ENCODE data around the gene RTEL1.
"Not testable (repeated sequence)": the region's sequence is repeated elsewhere in the genome, so short reads cannot be mapped to it uniquely, and the experiment has no call there.

The RTEL1 gene

DNA sequence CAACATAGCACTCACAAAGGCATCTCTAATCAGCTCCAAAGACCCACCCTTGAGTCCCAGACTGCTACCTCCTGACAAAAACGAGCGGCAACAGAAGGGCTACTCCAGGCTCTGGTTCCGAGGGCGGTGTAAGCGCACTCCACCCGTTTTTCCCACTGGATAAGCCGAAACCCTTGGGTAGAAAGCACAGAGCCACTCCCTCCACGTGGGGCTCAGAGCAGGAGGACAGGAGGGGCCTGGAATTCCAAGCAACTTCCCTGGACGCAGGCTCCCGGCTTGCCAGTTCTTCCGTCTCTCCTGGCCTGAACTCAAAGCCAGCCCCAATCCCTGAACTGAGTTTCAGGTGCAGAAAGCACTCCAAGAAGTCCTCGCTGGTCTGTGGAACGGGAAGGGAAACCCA, 38.6 kb upstream of the RTEL1 start:
- no peak overlapping the region for H3K9ac ChIP-seq (ENCODE audit: low read length)
- no peaks in the 10 kb centered on the region for H3K4me1 ChIP-seq (ENCODE audit: control insufficient read depth, insufficient read depth, low read length)
- no peaks in the 10 kb centered on the region for H3K27me3 ChIP-seq (ENCODE audit: control insufficient read depth, insufficient read depth, low read length)
- peaks cover 6% of the 10 kb centered on the region for H3K36me3 ChIP-seq (ENCODE audit: control insufficient read depth, insufficient read depth, low read length)
- no peak overlapping the region for H3K4me3 ChIP-seq (ENCODE audit: low read length)
- no peaks in the 10 kb centered on the region for H3K9me3 ChIP-seq (ENCODE audit: control insufficient read depth, low read length)

DNA sequence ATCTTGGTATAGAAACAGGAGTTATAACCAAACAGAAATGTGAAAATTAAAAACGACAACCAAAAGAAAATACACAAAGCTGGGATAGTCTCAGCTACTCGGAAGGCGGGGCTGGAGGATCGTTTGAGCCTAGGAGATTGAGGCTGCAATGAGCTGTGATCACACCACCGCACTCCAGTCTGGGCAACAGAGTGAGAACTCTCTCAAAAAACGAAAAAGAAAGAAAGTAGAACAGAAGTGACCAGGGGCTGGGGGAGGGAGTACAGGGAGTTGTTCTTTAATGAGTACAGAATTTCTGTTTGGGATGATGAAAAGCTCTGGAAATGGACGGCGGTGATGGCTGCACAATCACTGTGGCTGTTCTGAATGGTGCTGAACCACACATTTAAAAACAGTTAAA, 37.1 kb upstream of the RTEL1 start:
- no peak overlapping the region for H3K9ac ChIP-seq (ENCODE audit: low read length)
- H3K4me3 ChIP-seq (ENCODE audit: low read length) = no peak overlapping the region
- H3K4me1 ChIP-seq (ENCODE audit: control insufficient read depth, insufficient read depth, low read length) = no peaks in the 10 kb centered on the region
- no peaks in the 10 kb centered on the region for H3K27me3 ChIP-seq (ENCODE audit: control insufficient read depth, insufficient read depth, low read length)
- H3K36me3 ChIP-seq (ENCODE audit: control insufficient read depth, insufficient read depth, low read length) = peaks cover 6% of the 10 kb centered on the region
- H3K9me3 ChIP-seq (ENCODE audit: control insufficient read depth, low read length) = no peaks in the 10 kb centered on the region

DNA sequence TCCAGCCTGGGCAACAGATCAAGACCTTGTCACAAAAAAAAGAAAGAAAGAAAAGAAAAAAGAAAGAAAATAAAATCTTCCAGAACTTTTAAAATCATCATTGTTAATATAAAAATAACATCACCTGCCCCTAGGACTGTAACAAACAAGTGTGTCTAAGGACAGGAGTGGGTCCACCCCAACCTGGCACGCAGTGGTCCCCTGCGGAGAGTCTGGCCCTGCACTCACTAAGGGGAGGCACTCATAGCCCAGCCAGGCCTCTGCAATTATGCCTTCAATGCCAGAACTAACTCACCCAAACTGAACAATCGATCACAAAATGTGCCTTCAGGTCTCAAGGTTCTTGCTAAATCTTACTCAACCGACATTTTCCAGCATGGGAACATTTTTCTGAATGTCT, 36.0 kb upstream of the RTEL1 start:
- Histone ChIP-seq H3K4me3 (ENCODE audit: low read length) (no peak overlapping the region), H3K9me3 (ENCODE audit: control insufficient read depth, low read length) (no peaks in the 10 kb centered on the region), H3K9ac (ENCODE audit: low read length) (no peak overlapping the region), H3K27me3 (ENCODE audit: control insufficient read depth, insufficient read depth, low read length) (no peaks in the 10 kb centered on the region), H3K4me1 (ENCODE audit: control insufficient read depth, insufficient read depth, low read length) (no peaks in the 10 kb centered on the region), H3K36me3 (ENCODE audit: control insufficient read depth, insufficient read depth, low read length) (peaks cover 6% of the 10 kb centered on the region)

DNA sequence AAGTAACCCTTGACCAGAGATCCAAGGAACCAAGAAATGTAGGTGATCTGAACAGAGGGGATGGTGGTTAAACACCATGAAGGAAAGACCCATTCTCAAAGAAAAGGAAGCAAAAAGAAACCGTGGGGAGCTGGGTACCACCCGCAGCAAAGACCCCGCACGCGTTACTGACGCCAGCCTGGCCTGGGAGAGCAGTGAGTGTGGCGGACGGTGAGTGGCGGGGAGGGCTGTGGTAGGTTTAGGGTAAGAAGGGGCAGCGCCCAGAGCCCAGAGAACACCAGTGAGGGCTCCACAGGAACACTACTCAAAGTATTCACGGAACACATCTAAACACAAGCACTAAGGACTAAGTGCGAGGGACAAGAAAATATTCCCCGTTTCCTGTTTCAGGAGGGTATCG, 35.4 kb upstream of the RTEL1 start:
- Histone ChIP-seq H3K4me3 (ENCODE audit: low read length) (no peak overlapping the region), H3K9ac (ENCODE audit: low read length) (no peak overlapping the region), H3K36me3 (ENCODE audit: control insufficient read depth, insufficient read depth, low read length) (peaks cover 5% of the 10 kb centered on the region), H3K9me3 (ENCODE audit: control insufficient read depth, low read length) (no peaks in the 10 kb centered on the region), H3K4me1 (ENCODE audit: control insufficient read depth, insufficient read depth, low read length) (no peaks in the 10 kb centered on the region), H3K27me3 (ENCODE audit: control insufficient read depth, insufficient read depth, low read length) (no peaks in the 10 kb centered on the region)

DNA sequence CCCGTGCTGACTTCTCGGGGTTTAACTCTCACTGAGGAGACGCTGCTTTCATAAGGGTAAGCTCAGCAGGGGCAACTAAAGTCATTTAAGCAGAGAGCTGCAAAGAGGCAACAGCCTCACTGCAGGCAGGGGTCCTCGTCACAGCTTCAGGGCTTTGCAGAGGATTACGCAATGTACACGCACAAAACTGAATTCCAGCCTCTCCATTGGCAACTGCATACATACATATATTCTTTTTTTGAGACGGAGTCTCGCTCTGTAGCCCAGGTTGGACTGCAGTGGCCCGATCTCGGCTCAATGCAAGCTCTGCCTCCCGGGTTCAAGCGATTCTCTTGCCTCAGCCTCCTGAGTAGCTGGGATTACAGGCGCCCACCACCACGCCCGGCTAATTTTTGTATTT, 33.6 kb upstream of the RTEL1 start:
- Histone ChIP-seq H3K36me3 (ENCODE audit: control insufficient read depth, insufficient read depth, low read length) (no peaks in the 10 kb centered on the region), H3K9me3 (ENCODE audit: control insufficient read depth, low read length) (no peaks in the 10 kb centered on the region), H3K27me3 (ENCODE audit: control insufficient read depth, insufficient read depth, low read length) (no peaks in the 10 kb centered on the region), H3K4me1 (ENCODE audit: control insufficient read depth, insufficient read depth, low read length) (peaks cover 11% of the 10 kb centered on the region), H3K9ac (ENCODE audit: low read length) (no peak overlapping the region), H3K4me3 (ENCODE audit: low read length) (no peak overlapping the region)

DNA sequence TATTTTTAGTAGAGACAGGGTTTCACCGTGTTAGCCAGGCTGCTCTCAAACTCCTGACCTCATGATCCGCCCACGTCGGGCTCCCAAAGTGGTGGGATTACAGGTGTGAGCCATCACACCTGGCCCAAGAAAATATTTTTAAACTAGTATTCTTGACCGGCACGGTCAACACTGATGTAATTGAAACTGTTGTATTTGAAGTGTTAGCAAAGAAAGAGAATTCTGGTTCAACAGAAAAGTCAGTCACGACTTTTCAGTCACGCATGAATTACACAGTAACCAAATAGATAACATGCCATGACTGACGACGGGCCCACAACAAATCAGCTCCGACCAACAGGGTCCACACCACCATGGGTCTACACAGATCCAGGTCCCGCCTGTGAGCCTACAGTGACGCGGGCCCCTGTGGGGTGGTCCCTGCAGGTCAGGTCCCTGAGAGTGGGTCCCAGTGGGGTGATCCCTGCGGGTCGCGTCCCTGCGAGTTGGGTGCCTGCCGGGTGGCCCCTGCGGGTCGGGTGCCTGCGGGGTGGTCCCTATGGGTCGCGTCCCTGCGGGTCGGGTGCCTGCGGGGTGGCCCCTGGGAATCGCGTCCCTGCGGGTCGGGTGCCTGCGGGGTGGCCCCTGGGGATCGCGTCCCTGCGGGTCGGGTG, 32.2 kb upstream of the RTEL1 start:
- H3K27me3 ChIP-seq (ENCODE audit: control insufficient read depth, insufficient read depth, low read length) = no peaks in the 10 kb centered on the region
- peak overlapping the region; percentile 87 for H3K4me3 ChIP-seq (ENCODE audit: low read length)
- peak overlapping the region; percentile 97 for H3K9ac ChIP-seq (ENCODE audit: low read length)
- H3K36me3 ChIP-seq (ENCODE audit: control insufficient read depth, insufficient read depth, low read length) = no peaks in the 10 kb centered on the region
- peaks cover 11% of the 10 kb centered on the region for H3K4me1 ChIP-seq (ENCODE audit: control insufficient read depth, insufficient read depth, low read length)
- H3K9me3 ChIP-seq (ENCODE audit: control insufficient read depth, low read length) = no peaks in the 10 kb centered on the region

DNA sequence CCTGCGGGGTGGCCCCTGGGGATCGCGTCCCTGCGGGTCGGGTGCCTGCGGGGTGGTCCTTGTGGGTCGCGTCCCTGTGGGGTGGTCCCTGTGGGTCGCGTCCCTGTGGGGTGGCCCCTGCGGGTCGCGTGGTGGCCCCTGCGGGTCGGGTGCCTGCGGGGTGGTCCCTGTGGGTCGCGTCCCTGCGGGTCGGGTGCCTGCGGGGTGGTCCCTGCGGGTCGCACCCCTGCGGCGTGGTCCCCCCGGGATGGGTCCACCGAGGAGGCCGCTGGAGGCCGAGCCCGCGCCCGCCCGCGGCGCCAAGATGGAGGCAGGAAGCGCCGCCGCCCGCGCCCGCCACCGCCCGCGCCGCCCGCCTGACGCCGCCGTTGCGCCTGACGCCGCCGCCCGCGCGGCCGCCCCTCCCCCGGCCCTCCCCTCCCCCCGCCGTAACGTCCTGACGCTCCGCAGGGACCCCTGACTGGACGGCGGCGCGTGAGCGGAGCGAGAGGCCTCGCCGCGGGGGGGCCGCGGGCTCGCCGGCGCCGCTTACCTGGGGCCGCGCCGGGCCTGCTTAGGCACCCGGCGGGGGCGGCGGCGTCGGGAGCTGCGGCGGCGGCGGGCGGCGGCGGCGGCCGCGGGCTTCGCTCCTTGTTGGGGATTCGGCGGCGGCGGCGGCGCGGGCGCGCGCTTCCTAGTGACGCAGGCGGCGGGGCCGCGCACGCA, 31.5 kb upstream of the RTEL1 start, which contains the start of gene GMEB2:
Gene GMEB2, minus strand, starts transcription at position 678 of the 705 bp plus-strand sequence. CDS start 7,704 bp downstream, outside the sequence.
- Histone ChIP-seq H3K4me1 (ENCODE audit: control insufficient read depth, insufficient read depth, low read length) (peaks cover 11% of the 10 kb centered on the region), H3K9me3 (ENCODE audit: control insufficient read depth, low read length) (no peaks in the 10 kb centered on the region), H3K9ac (ENCODE audit: low read length) (peak within 1 kb of the TSS; percentile 97), H3K27me3 (ENCODE audit: control insufficient read depth, insufficient read depth, low read length) (no peaks in the 10 kb centered on the region), H3K36me3 (ENCODE audit: control insufficient read depth, insufficient read depth, low read length) (no peaks in the 10 kb centered on the region), H3K4me3 (ENCODE audit: low read length) (peak within 1 kb of the TSS; percentile 87)

DNA sequence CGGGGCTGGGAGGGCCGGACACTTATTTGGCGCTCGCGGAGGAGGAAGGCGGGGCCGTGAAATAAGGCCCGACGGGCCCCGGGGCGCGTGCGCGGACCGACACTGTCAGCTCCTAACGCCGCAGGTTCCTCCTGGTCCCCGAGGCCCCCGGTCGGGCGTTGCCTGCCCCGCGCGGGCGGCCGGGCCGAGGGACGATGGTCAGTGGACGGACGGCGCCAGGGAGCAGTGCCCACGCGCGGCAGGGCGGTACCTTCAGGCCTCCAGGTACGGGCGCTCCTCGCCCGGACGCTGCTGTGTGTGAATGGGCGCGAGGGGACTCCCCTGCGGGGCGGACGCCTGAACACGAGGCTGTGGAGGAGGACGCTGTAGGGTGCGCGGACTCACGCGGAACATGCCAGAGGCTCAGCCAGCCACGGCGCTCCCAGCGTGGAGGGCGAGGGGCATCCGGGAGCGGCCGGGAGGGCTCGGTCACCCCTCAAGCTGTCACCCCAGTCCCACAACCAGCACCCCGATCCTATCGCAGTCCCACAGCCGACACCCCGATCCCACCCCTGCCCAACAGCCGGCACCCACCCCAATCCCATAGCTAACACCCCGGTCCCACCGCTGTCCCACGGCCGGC, 30.9 kb upstream of the RTEL1 start:
- Histone ChIP-seq H3K4me1 (ENCODE audit: control insufficient read depth, insufficient read depth, low read length) (peaks cover 11% of the 10 kb centered on the region), H3K27me3 (ENCODE audit: control insufficient read depth, insufficient read depth, low read length) (no peaks in the 10 kb centered on the region), H3K9me3 (ENCODE audit: control insufficient read depth, low read length) (no peaks in the 10 kb centered on the region), H3K9ac (ENCODE audit: low read length) (peak overlapping the region; percentile 88), H3K36me3 (ENCODE audit: control insufficient read depth, insufficient read depth, low read length) (no peaks in the 10 kb centered on the region), H3K4me3 (ENCODE audit: low read length) (peak overlapping the region; percentile 84)

DNA sequence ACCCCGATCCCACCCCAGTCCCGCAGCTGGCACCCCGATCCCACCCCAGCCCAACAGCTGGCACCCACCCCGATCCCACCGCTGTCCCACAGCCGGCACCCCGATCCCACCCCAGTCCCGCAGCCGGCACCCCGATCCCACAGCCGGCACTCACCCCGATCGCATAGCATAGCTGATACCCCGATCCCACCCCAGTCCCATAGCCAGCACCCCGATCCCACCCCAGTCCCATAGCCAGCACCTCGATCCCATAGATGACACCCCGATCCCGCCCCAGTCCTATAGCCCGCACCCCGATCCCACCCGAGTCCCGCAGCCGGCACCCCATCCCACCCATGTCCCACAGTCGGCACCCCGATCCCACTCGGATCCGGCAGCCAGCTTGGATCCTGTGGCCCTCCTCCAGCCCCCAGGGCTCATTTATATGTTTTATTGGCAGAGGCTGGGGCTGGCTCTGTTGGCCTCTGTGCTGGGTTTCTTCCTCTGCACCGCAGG, 30.3 kb upstream of the RTEL1 start:
- Histone ChIP-seq H3K4me1 (ENCODE audit: control insufficient read depth, insufficient read depth, low read length) (peaks cover 11% of the 10 kb centered on the region), H3K9ac (ENCODE audit: low read length) (peak overlapping the region; percentile 88), H3K4me3 (ENCODE audit: low read length) (peak overlapping the region; percentile 84), H3K9me3 (ENCODE audit: control insufficient read depth, low read length) (no peaks in the 10 kb centered on the region), H3K36me3 (ENCODE audit: control insufficient read depth, insufficient read depth, low read length) (no peaks in the 10 kb centered on the region), H3K27me3 (ENCODE audit: control insufficient read depth, insufficient read depth, low read length) (no peaks in the 10 kb centered on the region)

DNA sequence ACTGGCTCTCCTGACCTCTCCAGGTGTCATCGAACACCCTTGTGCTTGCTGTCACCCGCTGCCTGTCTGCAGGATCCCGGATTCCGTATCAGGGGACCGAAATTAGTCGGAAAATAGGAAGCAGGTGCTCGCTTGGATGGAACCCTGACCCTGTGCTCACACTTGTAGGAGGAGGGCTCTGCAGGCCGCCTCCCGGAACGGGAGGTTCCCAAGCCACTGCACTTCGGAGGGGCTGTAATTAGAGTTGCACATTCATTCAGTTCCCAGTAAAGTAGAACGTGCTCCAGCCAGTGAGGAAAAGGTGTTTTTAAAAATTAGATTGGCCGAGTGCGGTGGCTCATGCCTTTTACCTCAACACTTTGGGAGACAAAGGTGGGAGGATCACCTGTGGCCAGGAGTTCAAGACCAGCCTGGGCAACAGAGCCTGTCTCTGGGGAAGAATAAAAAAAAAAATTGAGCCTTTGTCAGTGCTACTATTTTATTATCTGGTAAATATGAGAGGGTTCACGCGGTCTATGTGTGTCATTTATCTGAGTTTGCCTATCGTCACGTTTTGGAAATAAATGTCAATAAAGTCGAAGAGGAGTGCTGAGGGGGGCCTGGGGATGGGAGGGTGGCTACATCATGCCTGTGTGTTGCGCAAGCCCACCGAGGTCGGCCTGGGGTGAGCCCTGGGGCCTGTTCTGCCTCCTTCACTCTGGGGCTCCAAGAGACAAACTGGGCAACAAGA, 29.7 kb upstream of the RTEL1 start:
- peak overlapping the region; percentile 88 for H3K9ac ChIP-seq (ENCODE audit: low read length)

DNA sequence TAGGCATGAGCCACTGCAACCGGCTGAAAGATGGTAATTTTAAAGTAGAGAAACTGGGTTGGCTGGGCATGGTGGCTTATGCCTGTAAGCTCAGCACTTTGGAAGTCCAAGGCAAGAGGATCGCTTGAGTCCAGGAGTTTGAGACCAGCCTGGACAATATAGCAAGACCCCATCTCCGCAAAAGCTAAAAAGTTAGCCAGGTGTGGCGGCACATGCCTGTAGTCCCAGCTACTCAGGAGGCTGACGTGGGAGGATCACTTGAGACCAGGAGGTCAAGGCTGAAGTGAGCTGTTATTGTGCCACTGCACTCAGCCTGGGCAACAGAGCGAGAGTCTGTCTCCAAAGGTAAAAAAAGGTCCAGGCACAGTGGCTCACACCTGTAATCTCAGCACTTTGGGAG, 27.2 kb upstream of the RTEL1 start:
- not testable (repeated sequence) for H3K27me3 ChIP-seq (ENCODE audit: control insufficient read depth, insufficient read depth, low read length); H3K9ac ChIP-seq (ENCODE audit: low read length); H3K4me3 ChIP-seq (ENCODE audit: low read length); H3K9me3 ChIP-seq (ENCODE audit: control insufficient read depth, low read length); H3K36me3 ChIP-seq (ENCODE audit: control insufficient read depth, insufficient read depth, low read length)
- H3K4me1 ChIP-seq (ENCODE audit: control insufficient read depth, insufficient read depth, low read length) = peaks cover 11% of the 10 kb centered on the region

More for the DNA sequence above, 29.7 kb upstream of the RTEL1 start:
- Histone ChIP-seq H3K36me3 (ENCODE audit: control insufficient read depth, insufficient read depth, low read length) (no peaks in the 10 kb centered on the region), H3K9me3 (ENCODE audit: control insufficient read depth, low read length) (no peaks in the 10 kb centered on the region), H3K27me3 (ENCODE audit: control insufficient read depth, insufficient read depth, low read length) (no peaks in the 10 kb centered on the region), H3K4me3 (ENCODE audit: low read length) (peak overlapping the region; percentile 80), H3K4me1 (ENCODE audit: control insufficient read depth, insufficient read depth, low read length) (peaks cover 11% of the 10 kb centered on the region)

DNA sequence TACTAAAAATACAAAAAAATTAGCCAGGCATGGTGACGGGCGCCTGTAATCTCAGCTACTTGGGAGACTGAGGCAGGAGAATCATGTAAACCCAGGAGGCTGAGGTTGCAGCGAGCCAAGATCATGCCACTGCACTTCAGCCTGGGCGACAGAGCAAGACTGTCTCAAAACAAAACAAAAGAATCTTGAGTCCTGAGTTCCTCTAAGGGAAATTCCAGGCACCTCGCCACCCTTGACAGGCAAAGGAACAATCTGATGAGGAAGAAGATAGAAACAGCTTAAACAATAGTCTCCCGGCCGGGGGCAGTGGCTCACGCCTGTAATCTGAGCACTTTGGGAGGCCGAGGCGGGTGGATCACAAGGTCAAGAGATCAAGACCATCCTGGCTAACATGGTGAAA, 26.7 kb upstream of the RTEL1 start:
- H3K4me1 ChIP-seq (ENCODE audit: control insufficient read depth, insufficient read depth, low read length) = peaks cover 11% of the 10 kb centered on the region
- H3K27me3 ChIP-seq (ENCODE audit: control insufficient read depth, insufficient read depth, low read length); H3K9me3 ChIP-seq (ENCODE audit: control insufficient read depth, low read length); H3K9ac ChIP-seq (ENCODE audit: low read length); H3K4me3 ChIP-seq (ENCODE audit: low read length); H3K36me3 ChIP-seq (ENCODE audit: control insufficient read depth, insufficient read depth, low read length): not testable (repeated sequence)
